Mucosa of descending colon (tissue), 3 donors: ENCODE measurements around the gene TRIP13. TPM values are rescaled to one million over a fixed set of nuclear protein-coding genes. Genes with fewer than 3 reads are reported as not detected.

Experiments
- ATAC-seq: fragments of 200-7000 bp; cut with Tn5 transposase; one replicate; pipeline ENCODE4 v1.9.1; 2020; ENCODE audit warnings: mild to moderate bottlenecking, moderate library complexity
- DNase-seq, 3 donors: peaks; one replicate each; pipeline ENCODE4 v3.0.0-alpha.2; 2020
- H3K36me3 ChIP-seq: fragments of 200-600 bp; one replicate; pipeline ENCODE4 v1.8.0; 2021; ENCODE audit warnings: low read depth, mild to moderate bottlenecking
- H3K4me1 ChIP-seq: fragments of 200-600 bp; one replicate; pipeline ENCODE4 v1.8.0; 2021; ENCODE audit warnings: low read depth, mild to moderate bottlenecking
- H3K4me3 ChIP-seq: fragments of 200-600 bp; one replicate; pipeline ENCODE4 v1.8.0; 2021; ENCODE audit warnings: mild to moderate bottlenecking
- H3K9me3 ChIP-seq: fragments of 200-600 bp; one replicate; pipeline ENCODE4 v1.8.0; 2021; ENCODE audit warnings: mild to moderate bottlenecking
- CTCF ChIP-seq: fragments of 200-600 bp; IDR thresholded peaks from one replicate; pipeline ENCODE4 v1.8.0; 2022; ENCODE audit warnings: antibody characterized with exemption, mild to moderate bottlenecking
- intact Hi-C, 2 donors: fragments of 100-400 bp; cut with DNase I in 1 of 2; cut with micrococcal nuclease in 1 of 2; formaldehyde crosslinking; loops; one replicate each; pipeline versions ENCODE4 v1.11.0 to v1.11.1; 2022; cut with DNase I, micrococcal nuclease
- total RNA-seq, 3 donors: library from RNA; stranded (reverse); fragmentation: NEBNext Ultra II Directional in 2 of 3; extraction: Animal tissue kit (Norgen Biotek cat#: 25700) in 2 of 3; gene quantifications; one replicate each; pipeline versions ENCODE4 v1.2.1 to v1.2.4, GENCODE V29; 2021 to 2023
- donor health status: DM: no; HTN: no; CAD: no; lungs with moderate emphysema.
- donor health status: DM: no; HTN: no; CAD: no.
- donor health status: DM: no; HTN: yes; CAD: no.

The TRIP13 gene
- total RNA-seq, 3 donors from 2014 or later = 1.4 to 7.1 (median 2.1) TPM

- intact Hi-C loops = loop anchor here in 1 of 2 donors (5.0 kb wide), 1 partner anchor 231 kb away; no protein-coding TSS in a partner anchor
- no peak for TF ChIP-seq CTCF
- ATAC-seq (no peak), DNase-seq (no peak)
- Histone ChIP-seq H3K9me3 (no peaks in the 10 kb centered on the region), H3K4me1 (no peaks in the 10 kb centered on the region), H3K36me3 (no peaks in the 10 kb centered on the region), H3K4me3 (no peak overlapping the region)
Measured at GRCh38 chr5:903756-904096, 11.0 kb downstream of the TRIP13 start.

GRCh38 chr5:905139-905642 lies 12.5 kb downstream of the TRIP13 start:
- no peaks in the 10 kb centered on the region for H3K36me3 ChIP-seq
- ATAC-seq (no peak), DNase-seq (no peak)
- TF ChIP-seq CTCF = no peak
- H3K4me1 ChIP-seq = no peaks in the 10 kb centered on the region
- H3K4me3 ChIP-seq = no peak overlapping the region
- intact Hi-C loops = no loop called here
- H3K9me3 ChIP-seq = no peaks in the 10 kb centered on the region

- no peaks in the 10 kb centered on the region for H3K9me3 ChIP-seq
- H3K4me1 ChIP-seq = no peaks in the 10 kb centered on the region
- intact Hi-C loops = no loop called here
- TF ChIP-seq CTCF = no peak
- DNase-seq (no peak), ATAC-seq (no peak)
- H3K36me3 ChIP-seq = no peaks in the 10 kb centered on the region
- H3K4me3 ChIP-seq = no peak overlapping the region
Measured at GRCh38 chr5:907366-907910, 14.8 kb downstream of the TRIP13 start.

- no peak for TF ChIP-seq CTCF
- no peaks in the 10 kb centered on the region for H3K36me3 ChIP-seq
- intact Hi-C loops = no loop called here
Measured at GRCh38 chr5:908172-908571, 15.5 kb downstream of the TRIP13 start.

GRCh38 chr5:909086-909485 lies 16.4 kb downstream of the TRIP13 start:
- Histone ChIP-seq H3K9me3 (no peaks in the 10 kb centered on the region), H3K36me3 (no peaks in the 10 kb centered on the region), H3K4me3 (no peak overlapping the region), H3K4me1 (no peaks in the 10 kb centered on the region)
- DNase-seq (no peak), ATAC-seq (no peak)
- TF ChIP-seq CTCF = no peak
- intact Hi-C loops = no loop called here

More at GRCh38 chr5:908172-908571, 15.5 kb downstream of the TRIP13 start:
- H3K4me1 ChIP-seq = no peaks in the 10 kb centered on the region
- H3K9me3 ChIP-seq = no peaks in the 10 kb centered on the region
- no peak overlapping the region for H3K4me3 ChIP-seq
- DNase-seq = no peak
- ATAC-seq = no peak
